Stimulated activated CD4-positive, alpha-beta T cell treated with anti-CD3 and anti-CD28 coated beads, Interleukin-2, amount 100 ng/mL, for 24 hours (primary cell): ENCODE data around the gene NTPCR.
"Not testable (repeated sequence)": the region's sequence is repeated elsewhere in the genome, so short reads cannot be mapped to it uniquely, and the experiment has no call there.

Experiments
- DNase-seq, 2 donors: peaks; one replicate each; pipeline ENCODE4 v3.0.0-alpha.2; 2020

The NTPCR gene

GRCh38 chr1:232987046-232987773, 36.8 kb downstream of the NTPCR start:
- no peak for DNase-seq

GRCh38 chr1:232987774-232988140, 37.3 kb downstream of the NTPCR start:
- DNase-seq, result no peak

GRCh38 chr1:232988572-232989040, 38.2 kb downstream of the NTPCR start:
- DNase-seq, result no peak

- DNase-seq, result no peak
These were observed 40.0 kb downstream of the NTPCR start for GRCh38 chr1:232990176-232991128.

- DNase-seq, result no peak
These were observed 40.8 kb downstream of the NTPCR start for GRCh38 chr1:232991238-232991637.

GRCh38 chr1:232992227-232992626, 41.8 kb downstream of the NTPCR start:
- DNase-seq, result no peak

- no peak for DNase-seq
These were observed 43.1 kb downstream of the NTPCR start for GRCh38 chr1:232993555-232993954.

GRCh38 chr1:232995189-232995588, 44.8 kb downstream of the NTPCR start:
- DNase-seq, result no peak

- DNase-seq, result no peak
These were observed 45.7 kb downstream of the NTPCR start for GRCh38 chr1:232996143-232996542.

GRCh38 chr1:232998138-232998537, 47.7 kb downstream of the NTPCR start:
- no peak for DNase-seq

GRCh38 chr1:232998646-232999045, 48.2 kb downstream of the NTPCR start:
- DNase-seq, result no peak

GRCh38 chr1:232999956-233000625, 49.7 kb downstream of the NTPCR start:
- no peak for DNase-seq

GRCh38 chr1:233003638-233004037, 53.2 kb downstream of the NTPCR start:
- DNase-seq, result not testable (repeated sequence)

GRCh38 chr1:233004451-233004850, 54.0 kb downstream of the NTPCR start:
- DNase-seq, result no peak

- no peak for DNase-seq
These were observed 54.7 kb downstream of the NTPCR start for GRCh38 chr1:233005156-233005555.

GRCh38 chr1:233005703-233006102, 55.3 kb downstream of the NTPCR start:
- no peak for DNase-seq

- DNase-seq, result no peak
These were observed 55.7 kb downstream of the NTPCR start for GRCh38 chr1:233006108-233006507.

GRCh38 chr1:233006541-233006973, 56.1 kb downstream of the NTPCR start:
- DNase-seq, result no peak

GRCh38 chr1:233010146-233010545, 59.7 kb downstream of the NTPCR start:
- no peak for DNase-seq

- no peak for DNase-seq
These were observed 61.6 kb downstream of the NTPCR start for GRCh38 chr1:233012021-233012420.

- no peak for DNase-seq
These were observed 65.6 kb downstream of the NTPCR start for GRCh38 chr1:233015965-233016364.

- DNase-seq, result no peak
These were observed 66.4 kb downstream of the NTPCR start for GRCh38 chr1:233016798-233017197.

- no peak for DNase-seq
These were observed 68.7 kb downstream of the NTPCR start for GRCh38 chr1:233019083-233019482.
